OCI-LY7 (cell line): ENCODE data around the gene BCAR1. TPM values are rescaled to one million over a fixed set of nuclear protein-coding genes. Genes with fewer than 3 reads are reported as not detected.
"Not testable (repeated sequence)": the region's sequence is repeated elsewhere in the genome, so short reads cannot be mapped to it uniquely, and the experiment has no call there.

Experiments used
- BruUV-seq: library from RNA; stranded (reverse); fragments of 400-500 nt; replicated peaks from 2 replicates; lab custom pipeline; 2021; lab: Mats Ljungman, UMichigan
- CTCF ChIA-PET: fragments of 300-600 bp; sonication (Branson Sonifier 250); formaldehyde crosslinking; loops from one replicate; lab custom pipeline; 2022; ENCODE audit warnings: antibody characterized with exemption; ENCODE audit not compliant: unreplicated experiment; lab: Charles Lee
- POLR2A ChIA-PET: fragments of 300-600 bp; sonication (Branson Sonifier 250); formaldehyde crosslinking; loops from one replicate; lab custom pipeline; 2022; ENCODE audit warnings: antibody characterized with exemption; lab: Charles Lee
- DNase-seq: peaks from one replicate; pipeline ENCODE4 v3.0.0-alpha.2; 2015; ENCODE audit warnings: low spot score
- H2AFZ ChIP-seq: fragments of 200-600 bp; sonication (generic), shearing (Covaris generic); 2 replicates; pipeline ENCODE4 v1.6.1; 2014; ENCODE audit warnings: mild to moderate bottlenecking, antibody characterized with exemption, low read length, moderate library complexity
- H3K27ac ChIP-seq: fragments of 200-600 bp; sonication (generic); 2 replicates; pipeline ENCODE4 v1.5.1; 2014; ENCODE audit warnings: mixed run types, low read depth, mild to moderate bottlenecking, moderate library complexity, low read length, inconsistent platforms; ENCODE audit not compliant: poor library complexity, severe bottlenecking
- H3K36me3 ChIP-seq: fragments of 200-600 bp; sonication (generic); 2 replicates; pipeline ENCODE4 v1.6.1; 2014; ENCODE audit warnings: mild to moderate bottlenecking, antibody characterized with exemption, low read length, moderate library complexity, mixed read lengths; ENCODE audit not compliant: insufficient read depth
- H3K4me1 ChIP-seq: fragments of 200-600 bp; sonication (generic); 2 replicates; pipeline ENCODE4 v1.5.1; 2014; ENCODE audit warnings: mild to moderate bottlenecking, low read length; ENCODE audit not compliant: insufficient read depth, poor library complexity, severe bottlenecking
- H3K4me2 ChIP-seq: fragments of 200-600 bp; sonication (generic); 2 replicates; pipeline ENCODE4 v1.6.1; 2014; ENCODE audit warnings: mild to moderate bottlenecking, low read length
- H3K4me3 ChIP-seq: fragments of 200-600 bp; sonication (generic); 2 replicates; pipeline ENCODE4 v1.5.1; 2014; ENCODE audit warnings: mild to moderate bottlenecking, low read depth, low read length; ENCODE audit not compliant: poor library complexity, severe bottlenecking
- H3K79me2 ChIP-seq: fragments of 200-600 bp; sonication (generic); 2 replicates; pipeline ENCODE4 v1.6.1; 2016; ENCODE audit warnings: low read depth, mild to moderate bottlenecking, low read length, moderate library complexity, mixed read lengths; ENCODE audit not compliant: insufficient read depth
- H3K9me2 ChIP-seq: fragments of 200-600 bp; sonication (generic); 2 replicates; pipeline ENCODE4 v1.6.1; 2016; ENCODE audit warnings: mild to moderate bottlenecking, low read length, mixed read lengths; ENCODE audit not compliant: insufficient read depth
- H3K9me3 ChIP-seq: fragments of 200-600 bp; sonication (generic); 2 replicates; pipeline ENCODE4 v1.6.1; 2014; ENCODE audit warnings: mild to moderate bottlenecking, mixed run types, low read length, mixed read lengths
- H4K20me1 ChIP-seq: fragments of 200-600 bp; sonication (generic); 2 replicates; pipeline ENCODE4 v1.6.1; 2014; ENCODE audit warnings: mild to moderate bottlenecking, antibody characterized with exemption, low read length, moderate library complexity, mixed read lengths; ENCODE audit not compliant: insufficient read depth
- EZH2phosphoT487 ChIP-seq: fragments of 200-600 bp; sonication (generic); IDR thresholded peaks from 2 replicates; pipeline ENCODE4 v1.6.1; 2018; ENCODE audit warnings: low read depth, borderline replicate concordance, mild to moderate bottlenecking, mixed run types, antibody characterized with exemption, low read length, moderate library complexity, mixed read lengths
- intact Hi-C: fragments of 100-400 bp; cut with micrococcal nuclease; formaldehyde crosslinking; loops from one replicate; pipeline ENCODE4 v1.10.0; 2022; ENCODE audit not compliant: unreplicated experiment
- total RNA-seq, 2 experiments: library from RNA; depleted of rRNA in 1 of 2; stranded (reverse); fragments of >200 nt in 1 of 2; shearing (Covaris generic) in 1 of 2; gene quantifications; 2 replicates each; pipeline ENCODE4 v1.2.3, GENCODE V29; 2014 to 2022
- TF ChIP-seq, protein P1 (sequence below): fragments of 200-600 bp; sonication (generic); conservative IDR thresholded peaks from 2 replicates; pipeline ENCODE4 v1.5.1; 2014; ENCODE audit warnings: mild to moderate bottlenecking, antibody characterized with exemption, low read length, moderate library complexity, mixed read lengths

The BCAR1 gene
- total RNA-seq, 2 experiments from 2014 or later = 10.0 to 15.1 TPM

DNA sequence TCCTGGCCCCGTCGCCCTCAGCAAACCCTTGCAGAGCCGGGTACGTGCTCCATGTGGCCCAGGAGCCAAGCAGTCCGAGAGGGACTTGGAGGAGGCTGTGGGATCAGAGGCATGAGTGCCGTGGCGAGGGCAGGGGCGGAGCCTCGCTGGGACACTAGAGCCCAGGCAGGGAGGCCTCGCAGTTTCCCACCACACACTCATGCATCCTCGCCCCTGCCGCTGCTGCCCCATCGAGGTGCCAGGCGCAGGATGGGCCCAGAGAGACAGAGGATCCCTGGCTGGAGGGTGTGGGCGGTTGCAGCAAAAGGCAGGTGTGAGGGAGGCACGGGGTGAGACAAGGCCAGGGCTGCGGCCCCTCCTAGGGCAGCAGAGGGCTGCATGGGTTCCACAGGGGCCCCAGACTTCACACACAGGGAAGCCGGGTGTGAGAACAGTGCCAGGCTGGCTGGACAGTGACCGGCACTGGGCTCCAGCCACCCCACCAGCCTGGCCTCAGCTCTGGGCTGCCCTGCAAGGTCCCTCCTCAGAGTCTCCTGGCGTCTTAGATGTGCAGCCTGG is 7.7 kb downstream of the BCAR1 start:
- ChIA-PET CTCF (no interaction called here), POLR2A (no interaction called here)
- TF ChIP-seq, protein P1, sequence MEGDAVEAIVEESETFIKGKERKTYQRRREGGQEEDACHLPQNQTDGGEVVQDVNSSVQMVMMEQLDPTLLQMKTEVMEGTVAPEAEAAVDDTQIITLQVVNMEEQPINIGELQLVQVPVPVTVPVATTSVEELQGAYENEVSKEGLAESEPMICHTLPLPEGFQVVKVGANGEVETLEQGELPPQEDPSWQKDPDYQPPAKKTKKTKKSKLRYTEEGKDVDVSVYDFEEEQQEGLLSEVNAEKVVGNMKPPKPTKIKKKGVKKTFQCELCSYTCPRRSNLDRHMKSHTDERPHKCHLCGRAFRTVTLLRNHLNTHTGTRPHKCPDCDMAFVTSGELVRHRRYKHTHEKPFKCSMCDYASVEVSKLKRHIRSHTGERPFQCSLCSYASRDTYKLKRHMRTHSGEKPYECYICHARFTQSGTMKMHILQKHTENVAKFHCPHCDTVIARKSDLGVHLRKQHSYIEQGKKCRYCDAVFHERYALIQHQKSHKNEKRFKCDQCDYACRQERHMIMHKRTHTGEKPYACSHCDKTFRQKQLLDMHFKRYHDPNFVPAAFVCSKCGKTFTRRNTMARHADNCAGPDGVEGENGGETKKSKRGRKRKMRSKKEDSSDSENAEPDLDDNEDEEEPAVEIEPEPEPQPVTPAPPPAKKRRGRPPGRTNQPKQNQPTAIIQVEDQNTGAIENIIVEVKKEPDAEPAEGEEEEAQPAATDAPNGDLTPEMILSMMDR = no peak
- TF ChIP-seq EZH2phosphoT487 = no peak
- Histone ChIP-seq H3K79me2 (no peaks in the 10 kb centered on the region), H3K4me3 (no peak overlapping the region), H3K4me1 (peaks cover 19% of the 10 kb centered on the region), H3K36me3 (no peaks in the 10 kb centered on the region), H4K20me1 (no peaks in the 10 kb centered on the region), H3K4me2 (peak overlapping the region; percentile 63; the same call in 1 of the 2 replicates), H3K9me3 (no peaks in the 10 kb centered on the region), H3K27ac (no peak overlapping the region), H2AFZ (no peak overlapping the region), H3K9me2 (no peaks in the 10 kb centered on the region)
- BruUV-seq = no TSS peak
- intact Hi-C loops = no loop called here
- no peak for DNase-seq

GRCh38 chr16:75242436-75243078 is 8.9 kb downstream of the BCAR1 start:
- BruUV-seq, H3K4me2 ChIP-seq, H3K9me2 ChIP-seq, H3K79me2 ChIP-seq, H3K4me3 ChIP-seq, intact Hi-C loops, DNase-seq, POLR2A ChIA-PET, H3K9me3 ChIP-seq, H3K27ac ChIP-seq, H4K20me1 ChIP-seq, H2AFZ ChIP-seq, H3K36me3 ChIP-seq, CTCF ChIA-PET: not testable (repeated sequence)
- H3K4me1 ChIP-seq = peaks cover 19% of the 10 kb centered on the region

GRCh38 chr16:75241955-75242354 is 9.5 kb downstream of the BCAR1 start:
- Histone ChIP-seq H2AFZ (no peak overlapping the region), H3K9me3 (no peaks in the 10 kb centered on the region), H3K36me3 (no peaks in the 10 kb centered on the region), H3K4me1 (peaks cover 19% of the 10 kb centered on the region), H3K79me2 (no peaks in the 10 kb centered on the region), H4K20me1 (no peaks in the 10 kb centered on the region), H3K27ac (no peak overlapping the region), H3K4me3 (no peak overlapping the region), H3K9me2 (no peaks in the 10 kb centered on the region), H3K4me2 (no peak overlapping the region)
- no peak for TF ChIP-seq EZH2phosphoT487
- TF ChIP-seq, protein P1 = no peak
- DNase-seq = no peak
- intact Hi-C loops = no loop called here
- ChIA-PET POLR2A (no interaction called here), CTCF (no interaction called here)
- BruUV-seq = no TSS peak
